HepG2 (cell line): ENCODE results near the gene NIPAL1. TPM values are rescaled to one million over a fixed set of nuclear protein-coding genes. Genes with fewer than 3 reads are reported as not detected.

Source experiments
- ATAC-seq: fragments of 200-7000 bp; cut with Tn5 transposase; 3 replicates; pipeline ENCODE4 v1.9.1; 2020; ENCODE audit warnings: mild to moderate bottlenecking, moderate library complexity
- BruUV-seq: library from RNA; stranded (reverse); fragments of 400-500 nt; replicated peaks from 2 replicates; lab custom pipeline; 2021; lab: Mats Ljungman, UMichigan
- CTCF ChIA-PET: fragments of 300-600 bp; formaldehyde crosslinking; extraction: SDS; loops from one replicate; lab custom pipeline; 2021; ENCODE audit warnings: low total read pairs, inconsistent platforms, low intra/inter-chr PET ratio; lab: Yijun Ruan, JAX
- POLR2A ChIA-PET: fragments of 350-600 bp; sonication (Branson Sonifier 250); formaldehyde crosslinking; loops from one replicate; lab custom pipeline; 2020; ENCODE audit warnings: antibody characterized with exemption, inconsistent platforms; lab: Yijun Ruan, JAX
- DNase-seq: peaks from one replicate; pipeline ENCODE4 v3.0.0-alpha.2; 2015; ENCODE audit warnings: low spot score
- FAIRE-seq: peaks from 3 replicates; lab custom pipeline; 2011; peaks lifted over from hg19 to GRCh38; lab: Jason Lieb, UNC
- H2AFZ ChIP-seq: one replicate; pipeline ENCODE4 v1.6.1; 2011; ENCODE audit warnings: low read length, inconsistent platforms
- H3K27ac ChIP-seq: fragments of 300-600 bp; 3 replicates; pipeline ENCODE4 v1.8.0; 2011; ENCODE audit warnings: mixed run types, mild to moderate bottlenecking, mixed read lengths, low read length, inconsistent platforms; ENCODE audit not compliant: insufficient read depth; ENCODE audit errors: extremely low read length
- H3K27me3 ChIP-seq, 2 experiments: fragments of 200-600 bp in 1 of 2; 2 replicates in 1 of 2; 3 replicates in 1 of 2; pipeline versions ENCODE4 v1.6.0 to v1.8.0; 2011; ENCODE audit warnings: low read length in 2 of 2, mild to moderate bottlenecking in 2 of 2, moderate library complexity in 2 of 2, inconsistent platforms in 1 of 2; ENCODE audit not compliant: insufficient read depth in 2 of 2, control insufficient read depth in 1 of 2
- H3K36me3 ChIP-seq, 2 experiments: fragments of 200-600 bp in 1 of 2; replicated peaks in 1 of 2; 2 replicates in 1 of 2; 3 replicates in 1 of 2; pipeline versions ENCODE4 v1.5.1 to v1.8.0; 2011; ENCODE audit warnings: low read length in 2 of 2, inconsistent platforms in 1 of 2; ENCODE audit not compliant: insufficient read depth in 2 of 2, control insufficient read depth in 1 of 2
- H3K4me1 ChIP-seq: 2 replicates; pipeline ENCODE4 v1.5.1; 2012; ENCODE audit warnings: low read length, inconsistent platforms; ENCODE audit not compliant: insufficient read depth
- H3K4me2 ChIP-seq: 2 replicates; pipeline ENCODE4 v1.6.0; 2011; ENCODE audit warnings: low read depth, low read length, inconsistent platforms
- H3K4me3 ChIP-seq, 3 experiments: fragments of 200-600 bp in 1 of 3; sonication (generic), shearing (Covaris generic) in 1 of 3; replicated peaks in 1 of 3; 2 replicates each; pipeline ENCODE4 v1.5.1; 2011 to 2016; ENCODE audit warnings: low read length in 3 of 3, inconsistent platforms in 2 of 3, low read depth in 2 of 3, mild to moderate bottlenecking in 2 of 3, control low read depth in 1 of 3, mixed read lengths in 1 of 3; ENCODE audit not compliant: insufficient read depth in 1 of 3
- H3K79me2 ChIP-seq: one replicate; pipeline ENCODE4 v1.6.1; 2011; ENCODE audit warnings: low read length, inconsistent platforms; ENCODE audit not compliant: insufficient read depth
- H3K9ac ChIP-seq: 2 replicates; pipeline ENCODE4 v1.6.0; 2011; ENCODE audit warnings: mild to moderate bottlenecking, low read depth, low read length, inconsistent platforms; ENCODE audit not compliant: insufficient read depth
- H3K9me3 ChIP-seq: 2 replicates; pipeline ENCODE4 v1.5.1; 2012; ENCODE audit warnings: mild to moderate bottlenecking, low read length
- H4K20me1 ChIP-seq: 2 replicates; pipeline ENCODE4 v1.6.0; 2011; ENCODE audit warnings: inconsistent platforms, mild to moderate bottlenecking, low read length, moderate library complexity; ENCODE audit not compliant: insufficient read depth
- CEBPG ChIP-seq: IDR thresholded peaks from 2 replicates; pipeline ENCODE4 v1.6.1; 2016
- MIXL1 ChIP-seq: IDR thresholded peaks from 2 replicates; pipeline ENCODE4 v1.6.1; 2016
- MZF1 ChIP-seq: sonication (generic); formaldehyde crosslinking; IDR thresholded peaks from 2 replicates; pipeline ENCODE4 v1.8.1; 2023; ENCODE audit warnings: mild to moderate bottlenecking, missing genetic modification reagents, borderline replicate concordance
- NCOA5 ChIP-seq: sonication (generic); formaldehyde crosslinking; IDR thresholded peaks from 2 replicates; pipeline ENCODE4 v1.4.0; 2020; ENCODE audit warnings: missing genetic modification reagents
- TFDP1 ChIP-seq: IDR thresholded peaks from 2 replicates; pipeline ENCODE4 v1.6.1; 2016; ENCODE audit warnings: missing compliant biosample characterization, missing genetic modification reagents, borderline replicate concordance
- THAP7 ChIP-seq: sonication (generic); formaldehyde crosslinking; IDR thresholded peaks from 2 replicates; pipeline ENCODE4 v1.8.1; 2023; ENCODE audit warnings: mild to moderate bottlenecking, missing genetic modification reagents
- YEATS4 ChIP-seq: sonication (generic); formaldehyde crosslinking; IDR thresholded peaks from 2 replicates; pipeline ENCODE4 v1.4.0; 2020; ENCODE audit warnings: missing genetic modification reagents, borderline replicate concordance
- ZNF781 ChIP-seq: sonication (generic); formaldehyde crosslinking; IDR thresholded peaks from 2 replicates; pipeline ENCODE4 v1.5.1; 2020; ENCODE audit warnings: borderline replicate concordance, mild to moderate bottlenecking, missing genetic modification reagents; ENCODE audit errors: not compliant biosample characterization
- ZNF839 ChIP-seq: sonication (generic); formaldehyde crosslinking; IDR thresholded peaks from 2 replicates; pipeline ENCODE4 v1.4.0; 2020; ENCODE audit warnings: missing genetic modification reagents, mild to moderate bottlenecking, borderline replicate concordance
- ZZZ3 ChIP-seq: sonication (generic); formaldehyde crosslinking; IDR thresholded peaks from 2 replicates; pipeline ENCODE4 v1.4.0; 2020; ENCODE audit warnings: missing genetic modification reagents, mild to moderate bottlenecking, borderline replicate concordance
- in situ Hi-C: cut with HindIII; loops from 2 replicates; pipeline ENCODE4 v1.10.0; 2017; ENCODE audit warnings: low pct_unique_long_range_greater_than_20kb; ENCODE audit not compliant: extremely low pct_ligation_motif_present
- intact Hi-C: fragments of 100-400 bp; cut with micrococcal nuclease; formaldehyde crosslinking; loops from one replicate; pipeline ENCODE4 v1.10.0; 2022; ENCODE audit not compliant: unreplicated experiment
- polyA plus RNA-seq, 8 experiments: library from polyadenylated mRNA; depleted of rRNA in 3 of 8; stranded (reverse) in 7 of 8; unstranded in 1 of 8; fragments of >200 nt; fragmentation: Illumina TruSeq in 4 of 8; extraction: Trizol in 4 of 8; gene quantifications; 2 replicates each; pipeline versions ENCODE4 v1.2.1 to v1.2.3, GENCODE V29; 2011 to 2016; ENCODE audit warnings: low read depth in 4 of 8, missing spikeins in 1 of 8, mixed read lengths in 1 of 8; ENCODE audit not compliant: insufficient read depth in 1 of 8
- total RNA-seq, 5 experiments: library from RNA; depleted of rRNA; stranded (reverse); fragments of >200 nt; fragmentation: Illumina TruSeq; extraction: Trizol; gene quantifications; 2 replicates each; pipeline ENCODE4 v1.2.3, GENCODE V29; 2016; ENCODE audit warnings: low read depth in 1 of 5
- TF ChIP-seq, protein P1 (sequence below): sonication (generic); formaldehyde crosslinking; conservative IDR thresholded peaks from 2 replicates; pipeline ENCODE4 v1.4.0; 2020; ENCODE audit warnings: missing genetic modification reagents

NIPAL1 gene
- total and polyA plus RNA-seq, 2 of the 13 experiments (the other 11 are each of a cell fraction or from before 2014, with no cell fraction given): 1.4 to 3.4 TPM

- intact Hi-C loops: loop anchor here (10.0 kb wide), 1 partner anchor 305 kb away; the partner anchor contains the start of gene SLAIN2
These were observed 23.0 kb downstream of the NIPAL1 start for GRCh38 chr4:48039561-48039960.

More at GRCh38 chr4:48039561-48039960, 23.0 kb downstream of the NIPAL1 start:
- H3K79me2 ChIP-seq: no peaks in the 10 kb centered on the region
- H4K20me1 ChIP-seq: no peaks in the 10 kb centered on the region
- DNase-seq (no peak), FAIRE-seq (no peak), ATAC-seq (no peak)
- H3K4me3 ChIP-seq: no peak overlapping the region
- no peak overlapping the region for H3K27ac ChIP-seq
- POLR2A ChIA-PET: no interaction called here
- no TSS peak for BruUV-seq
- H3K36me3 ChIP-seq: peaks cover 0 to 1% of the 10 kb centered on the region in 2 experiments; a peak in 1 of 5 replicates
- no peaks in the 10 kb centered on the region for H3K27me3 ChIP-seq
- CTCF ChIA-PET: no interaction called here
- in situ Hi-C loops: no loop called here
- no peaks in the 10 kb centered on the region for H3K9me3 ChIP-seq
- H3K4me1 ChIP-seq: peaks cover 61% of the 10 kb centered on the region
- TF ChIP-seq ZZZ3 (no peak), YEATS4 (CRISPR knock-in tag) (no peak), NCOA5 (CRISPR knock-in tag) (no peak), ZNF781 (no peak), MIXL1 (CRISPR knock-in tag) (no peak), TFDP1 (CRISPR knock-in tag) (no peak), MZF1 (CRISPR knock-in tag) (no peak), THAP7 (CRISPR knock-in tag) (no peak), ZNF839 (CRISPR knock-in tag) (no peak), CEBPG (no peak)
- TF ChIP-seq, protein P1, sequence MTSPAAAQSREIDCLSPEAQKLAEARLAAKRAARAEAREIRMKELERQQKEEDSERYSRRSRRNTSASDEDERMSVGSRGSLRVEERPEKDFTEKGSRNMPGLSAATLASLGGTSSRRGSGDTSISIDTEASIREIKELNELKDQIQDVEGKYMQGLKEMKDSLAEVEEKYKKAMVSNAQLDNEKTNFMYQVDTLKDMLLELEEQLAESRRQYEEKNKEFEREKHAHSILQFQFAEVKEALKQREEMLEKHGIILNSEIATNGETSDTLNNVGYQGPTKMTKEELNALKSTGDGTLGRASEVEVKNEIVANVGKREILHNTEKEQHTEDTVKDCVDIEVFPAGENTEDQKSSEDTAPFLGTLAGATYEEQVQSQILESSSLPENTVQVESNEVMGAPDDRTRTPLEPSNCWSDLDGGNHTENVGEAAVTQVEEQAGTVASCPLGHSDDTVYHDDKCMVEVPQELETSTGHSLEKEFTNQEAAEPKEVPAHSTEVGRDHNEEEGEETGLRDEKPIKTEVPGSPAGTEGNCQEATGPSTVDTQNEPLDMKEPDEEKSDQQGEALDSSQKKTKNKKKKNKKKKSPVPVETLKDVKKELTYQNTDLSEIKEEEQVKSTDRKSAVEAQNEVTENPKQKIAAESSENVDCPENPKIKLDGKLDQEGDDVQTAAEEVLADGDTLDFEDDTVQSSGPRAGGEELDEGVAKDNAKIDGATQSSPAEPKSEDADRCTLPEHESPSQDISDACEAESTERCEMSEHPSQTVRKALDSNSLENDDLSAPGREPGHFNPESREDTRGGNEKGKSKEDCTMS (CRISPR knock-in tag): no peak
- no peak overlapping the region for H3K9ac ChIP-seq
- no peak overlapping the region for H3K4me2 ChIP-seq
- H2AFZ ChIP-seq: no peak overlapping the region
